Neuronal stem cell (in vitro differentiated cells): ENCODE data around the gene CASP8AP2.

Experiments
- DNase-seq: peaks from one replicate; pipeline ENCODE4 v3.0.0-alpha.2; 2013; ENCODE audit warnings: low spot score
- H2AFZ ChIP-seq: one replicate; pipeline ENCODE4 v1.6.1; 2013; ENCODE audit warnings: mild to moderate bottlenecking, low read length, inconsistent platforms
- H2AK5ac ChIP-seq: 2 replicates; pipeline ENCODE4 v1.6.1; 2013; ENCODE audit warnings: low read depth, mild to moderate bottlenecking, inconsistent platforms, low read length, moderate library complexity, mixed read lengths
- H2BK120ac ChIP-seq: 2 replicates; pipeline ENCODE4 v1.6.1; 2013; ENCODE audit warnings: low read depth, mild to moderate bottlenecking, inconsistent platforms, low read length, moderate library complexity, mixed read lengths
- H2BK12ac ChIP-seq: one replicate; pipeline ENCODE4 v1.6.1; 2013; ENCODE audit warnings: low read length, inconsistent platforms
- H2BK15ac ChIP-seq: 2 replicates; pipeline ENCODE4 v1.6.1; 2013; ENCODE audit warnings: mild to moderate bottlenecking, low read length, inconsistent platforms, mixed read lengths
- H2BK5ac ChIP-seq: one replicate; pipeline ENCODE4 v1.6.1; 2013; ENCODE audit warnings: inconsistent platforms, mild to moderate bottlenecking, low read length, moderate library complexity
- H3K14ac ChIP-seq: one replicate; pipeline ENCODE4 v1.6.1; 2013; ENCODE audit warnings: low read length, inconsistent platforms
- H3K18ac ChIP-seq: 2 replicates; pipeline ENCODE4 v1.6.1; 2013; ENCODE audit warnings: low read length, inconsistent platforms
- H3K23ac ChIP-seq: 2 replicates; pipeline ENCODE4 v1.6.1; 2013; ENCODE audit warnings: low read depth, mild to moderate bottlenecking, mixed read lengths, low read length, inconsistent platforms; ENCODE audit not compliant: poor library complexity
- H3K27ac ChIP-seq: replicated peaks from 3 replicates; pipeline ENCODE4 v1.5.1; 2013; ENCODE audit warnings: low read length, inconsistent platforms
- H3K27me3 ChIP-seq, 3 experiments: 2 replicates each; pipeline ENCODE4 v1.6.1; 2013; ENCODE audit warnings: low read length in 3 of 3, mild to moderate bottlenecking in 2 of 3, inconsistent platforms in 1 of 3, low read depth in 1 of 3, mixed read lengths in 1 of 3, moderate library complexity in 1 of 3; ENCODE audit not compliant: control insufficient read depth in 3 of 3, insufficient read depth in 3 of 3
- H3K36me3 ChIP-seq, 2 donors: replicated peaks in 1 of 2; 2 replicates each; pipeline ENCODE4 v1.6.1; 2013; ENCODE audit warnings: low read length in 2 of 2; ENCODE audit not compliant: control insufficient read depth in 2 of 2, insufficient read depth in 2 of 2
- H3K4ac ChIP-seq: 2 replicates; pipeline ENCODE4 v1.6.1; 2013; ENCODE audit warnings: inconsistent platforms, mild to moderate bottlenecking, low read length, moderate library complexity
- H3K4me1 ChIP-seq, 2 donors: 1 replicate in 1 of 2; 2 replicates in 1 of 2; pipeline ENCODE4 v1.6.1; 2013; ENCODE audit warnings: low read length in 2 of 2, low read depth in 1 of 2; ENCODE audit not compliant: control insufficient read depth in 2 of 2, insufficient read depth in 1 of 2
- H3K4me2 ChIP-seq: one replicate; pipeline ENCODE4 v1.6.1; 2013; ENCODE audit warnings: mild to moderate bottlenecking, low read length, inconsistent platforms; ENCODE audit not compliant: insufficient read depth, poor library complexity, severe bottlenecking
- H3K4me3 ChIP-seq, 2 donors: 2 replicates each; pipeline ENCODE4 v1.5.1; 2013; ENCODE audit warnings: low read length in 2 of 2, mild to moderate bottlenecking in 2 of 2, inconsistent platforms in 1 of 2, moderate library complexity in 1 of 2
- H3K79me1 ChIP-seq: one replicate; pipeline ENCODE4 v1.6.1; 2013; ENCODE audit warnings: low read depth, mild to moderate bottlenecking, inconsistent platforms, low read length, moderate library complexity
- H3K9ac ChIP-seq: one replicate; pipeline ENCODE4 v1.6.1; 2013; ENCODE audit warnings: mild to moderate bottlenecking, low read depth, low read length, inconsistent platforms; ENCODE audit not compliant: poor library complexity
- H3K9me3 ChIP-seq, 2 donors: replicated peaks in 1 of 2; 2 replicates each; pipeline versions ENCODE3 to v1.6.1; 2013; ENCODE audit warnings: low read length in 2 of 2, mild to moderate bottlenecking in 2 of 2, inconsistent platforms in 1 of 2, low read depth in 1 of 2, mixed read lengths in 1 of 2, moderate library complexity in 1 of 2; ENCODE audit not compliant: control insufficient read depth in 2 of 2, insufficient read depth in 1 of 2
- H4K8ac ChIP-seq: one replicate; pipeline ENCODE4 v1.6.1; 2013; ENCODE audit warnings: low read depth, mild to moderate bottlenecking, inconsistent platforms, low read length, moderate library complexity
- H4K91ac ChIP-seq: one replicate; pipeline ENCODE4 v1.6.1; 2013; ENCODE audit warnings: low read length, low read depth, mild to moderate bottlenecking, inconsistent platforms; ENCODE audit not compliant: poor library complexity
- WGBS, 2 donors: extraction: QIAGEN DNeasy Blood & Tissue Kit; methylation state at CpG; one replicate each; pipeline ENCODE4 v1.1.7; 2013; ENCODE audit warnings: missing lambda C conversion rate in 2 of 2, mixed read lengths in 1 of 2; ENCODE audit not compliant: insufficient read length in 2 of 2, insufficient replicate concordance in 1 of 2; ENCODE audit errors: extremely low coverage in 2 of 2; 5-methylcytosine and 5-hydroxymethylcytosine counted together

CASP8AP2 gene

GRCh38 chr6:89886378-89887120 is 56.9 kb downstream of the CASP8AP2 start:
- peak overlapping the region; percentile 24 for H2AK5ac ChIP-seq
- peak overlapping the region; percentile 90 for H3K14ac ChIP-seq

GRCh38 chr6:89887452-89888137 is 57.9 kb downstream of the CASP8AP2 start:
- H2AK5ac ChIP-seq: peak overlapping the region; percentile 75
- peak overlapping the region; percentile 35 for H2BK120ac ChIP-seq
- H3K4me3 ChIP-seq: no peak overlapping the region
- DNase-seq: no peak
- H2BK12ac ChIP-seq: peak overlapping the region; percentile 84
- H4K91ac ChIP-seq: no peak overlapping the region
- no peaks in the 10 kb centered on the region for H3K36me3 ChIP-seq
- H2AFZ ChIP-seq: no peak overlapping the region
- peak overlapping the region; percentile 84 for H3K4ac ChIP-seq
- no peak overlapping the region for H3K27ac ChIP-seq
- no peak overlapping the region for H3K9ac ChIP-seq
- no peak overlapping the region for H2BK5ac ChIP-seq
- WGBS, 2 donors: no CpG with 5 or more reads among the region's 43 CpGs
- no peak overlapping the region for H3K14ac ChIP-seq
- H4K8ac ChIP-seq: no peak overlapping the region
- H3K23ac ChIP-seq: peak overlapping the region; percentile 73
- peaks cover 0 to 4% of the 10 kb centered on the region in 2 donors for H3K4me1 ChIP-seq
- peaks cover 0 to 6% (median 0%) of the 10 kb centered on the region in 3 experiments for H3K27me3 ChIP-seq
- peak overlapping the region; percentile 100 for H2BK15ac ChIP-seq
- H3K4me2 ChIP-seq: no peak overlapping the region
- peak overlapping the region; percentile 92 for H3K18ac ChIP-seq
- H3K9me3 ChIP-seq: no peaks in the 10 kb centered on the region
- H3K79me1 ChIP-seq: peaks cover 3% of the 10 kb centered on the region

More at GRCh38 chr6:89886378-89887120, 56.9 kb downstream of the CASP8AP2 start:
- no peak overlapping the region for H3K4me2 ChIP-seq
- H2BK120ac ChIP-seq: peak overlapping the region; percentile 35
- H3K27me3 ChIP-seq: peaks cover 0 to 6% (median 0%) of the 10 kb centered on the region in 3 experiments
- no peak overlapping the region for H3K4me3 ChIP-seq
- H3K18ac ChIP-seq: peak overlapping the region; percentile 50
- H2AFZ ChIP-seq: no peak overlapping the region
- peak overlapping the region; percentile 75 for H2BK12ac ChIP-seq
- DNase-seq: no peak
- H3K36me3 ChIP-seq: no peaks in the 10 kb centered on the region
- no peak overlapping the region for H3K27ac ChIP-seq
- peak overlapping the region; percentile 100 for H2BK15ac ChIP-seq
- no CpG with 5 or more reads among the region's 44 CpGs for WGBS, 2 donors
- H3K9ac ChIP-seq: peak overlapping the region; percentile 44
- no peaks in the 10 kb centered on the region for H3K9me3 ChIP-seq
- peak overlapping the region; percentile 93 for H2BK5ac ChIP-seq
- H3K23ac ChIP-seq: peak overlapping the region; percentile 2
- no peaks in the 10 kb centered on the region for H3K4me1 ChIP-seq
- H3K79me1 ChIP-seq: peaks cover 3% of the 10 kb centered on the region
- no peak overlapping the region for H4K8ac ChIP-seq
- H3K4ac ChIP-seq: no peak overlapping the region
- no peak overlapping the region for H4K91ac ChIP-seq

- H2AK5ac ChIP-seq: peak overlapping the region; percentile 75
- no peak overlapping the region for H3K14ac ChIP-seq
- DNase-seq: no peak
- no peak overlapping the region for H3K4ac ChIP-seq
- H3K79me1 ChIP-seq: peaks cover 3% of the 10 kb centered on the region
- H2BK12ac ChIP-seq: no peak overlapping the region
- H3K9ac ChIP-seq: no peak overlapping the region
- H3K36me3 ChIP-seq: no peaks in the 10 kb centered on the region
- H3K4me2 ChIP-seq: no peak overlapping the region
- H3K4me3 ChIP-seq: no peak overlapping the region
- H3K9me3 ChIP-seq: no peaks in the 10 kb centered on the region
- peak overlapping the region; percentile 100 for H2BK15ac ChIP-seq
- no peak overlapping the region for H3K23ac ChIP-seq
- H4K91ac ChIP-seq: no peak overlapping the region
- H2BK5ac ChIP-seq: no peak overlapping the region
- H2BK120ac ChIP-seq: peak overlapping the region; percentile 35
- no peak overlapping the region for H3K27ac ChIP-seq
- no CpG with 5 or more reads among the region's 7 CpGs for WGBS, 2 donors
- H3K4me1 ChIP-seq: peaks cover 0 to 4% of the 10 kb centered on the region in 2 donors
- H4K8ac ChIP-seq: no peak overlapping the region
- H3K18ac ChIP-seq: peak overlapping the region; percentile 92
- no peak overlapping the region for H2AFZ ChIP-seq
- H3K27me3 ChIP-seq: peaks cover 0 to 6% (median 0%) of the 10 kb centered on the region in 3 experiments
Measured at GRCh38 chr6:89888138-89888514, 58.4 kb downstream of the CASP8AP2 start.

- H3K9ac ChIP-seq: no peak overlapping the region
- H3K18ac ChIP-seq: no peak overlapping the region
- H2BK5ac ChIP-seq: no peak overlapping the region
Measured at GRCh38 chr6:89888871-89889270, 59.2 kb downstream of the CASP8AP2 start.

More at GRCh38 chr6:89888871-89889270, 59.2 kb downstream of the CASP8AP2 start:
- Histone ChIP-seq H3K9me3 (no peaks in the 10 kb centered on the region), H4K8ac (no peak overlapping the region), H3K27ac (no peak overlapping the region), H3K23ac (no peak overlapping the region), H3K4ac (no peak overlapping the region), H3K4me2 (no peak overlapping the region), H2BK15ac (no peak overlapping the region), H3K27me3 (peaks cover 0 to 6% (median 0%) of the 10 kb centered on the region in 3 experiments), H2BK120ac (no peak overlapping the region), H2AFZ (no peak overlapping the region), H2AK5ac (no peak overlapping the region), H3K4me1 (peaks cover 0 to 4% of the 10 kb centered on the region in 2 donors), H4K91ac (no peak overlapping the region), H3K79me1 (peaks cover 3% of the 10 kb centered on the region), H3K14ac (no peak overlapping the region), H2BK12ac (no peak overlapping the region), H3K4me3 (no peak overlapping the region), H3K36me3 (no peaks in the 10 kb centered on the region)
- no CpG with 5 or more reads among the region's 3 CpGs for whole genome bisulfite sequencing, 2 donors
- DNase-seq: no peak
